MM.1S (cell line): ENCODE measurements around the gene R3HDML.

ENCODE experiments used
- EZH2 ChIP-seq: fragments of 300-600 bp; sonication (generic); optimal IDR thresholded peaks from 2 replicates; pipeline ENCODE3; 2017; ENCODE audit warnings: low read depth, mild to moderate bottlenecking, antibody characterized with exemption, low read length, mixed read lengths
- EZH2phosphoT487 ChIP-seq: fragments of 300-600 bp; sonication (generic); IDR thresholded peaks from 2 replicates; pipeline ENCODE4 v1.6.1; 2018; ENCODE audit warnings: antibody characterized with exemption, low read length
- TF ChIP-seq, protein P1 (sequence below): fragments of 300-600 bp; sonication (generic); IDR thresholded peaks from 2 replicates; pipeline ENCODE4 v1.5.1; 2016; ENCODE audit warnings: antibody characterized with exemption, low read length, mixed read lengths

DNA sequence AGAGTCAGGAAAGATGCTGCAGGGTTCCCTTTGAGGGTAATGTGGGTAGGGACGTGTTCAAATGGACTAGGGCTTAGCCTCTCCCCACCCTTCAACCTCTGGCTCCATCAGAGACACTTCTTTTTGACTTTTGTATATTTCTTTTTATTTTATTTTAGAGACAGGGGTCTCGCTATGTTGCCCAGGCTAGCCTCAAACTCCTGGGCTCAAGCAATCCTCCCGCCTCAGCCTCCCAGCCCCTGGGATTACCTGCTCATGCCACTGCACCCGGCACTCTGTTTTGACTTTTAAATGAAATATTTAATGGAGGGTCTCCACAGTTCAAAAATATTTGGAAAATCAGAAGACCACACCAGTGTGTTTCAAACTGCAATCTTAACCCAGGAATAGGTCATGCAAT lies 27.2 kb downstream of the R3HDML start:
- TF ChIP-seq, protein P1, sequence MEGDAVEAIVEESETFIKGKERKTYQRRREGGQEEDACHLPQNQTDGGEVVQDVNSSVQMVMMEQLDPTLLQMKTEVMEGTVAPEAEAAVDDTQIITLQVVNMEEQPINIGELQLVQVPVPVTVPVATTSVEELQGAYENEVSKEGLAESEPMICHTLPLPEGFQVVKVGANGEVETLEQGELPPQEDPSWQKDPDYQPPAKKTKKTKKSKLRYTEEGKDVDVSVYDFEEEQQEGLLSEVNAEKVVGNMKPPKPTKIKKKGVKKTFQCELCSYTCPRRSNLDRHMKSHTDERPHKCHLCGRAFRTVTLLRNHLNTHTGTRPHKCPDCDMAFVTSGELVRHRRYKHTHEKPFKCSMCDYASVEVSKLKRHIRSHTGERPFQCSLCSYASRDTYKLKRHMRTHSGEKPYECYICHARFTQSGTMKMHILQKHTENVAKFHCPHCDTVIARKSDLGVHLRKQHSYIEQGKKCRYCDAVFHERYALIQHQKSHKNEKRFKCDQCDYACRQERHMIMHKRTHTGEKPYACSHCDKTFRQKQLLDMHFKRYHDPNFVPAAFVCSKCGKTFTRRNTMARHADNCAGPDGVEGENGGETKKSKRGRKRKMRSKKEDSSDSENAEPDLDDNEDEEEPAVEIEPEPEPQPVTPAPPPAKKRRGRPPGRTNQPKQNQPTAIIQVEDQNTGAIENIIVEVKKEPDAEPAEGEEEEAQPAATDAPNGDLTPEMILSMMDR, result no peak
- TF ChIP-seq EZH2 (no peak), EZH2phosphoT487 (no peak)
